Dermis blood vessel endothelial cell (primary cell): ENCODE data around the gene OTOGL. TPM values are rescaled to one million over a fixed set of nuclear protein-coding genes. Genes with fewer than 3 reads are reported as not detected.
"Not testable (repeated sequence)": the region's sequence is repeated elsewhere in the genome, so short reads cannot be mapped to it uniquely, and the experiment has no call there.

Source experiments
- DNase-seq: peaks from one replicate; pipeline ENCODE4 v3.0.0; 2010
- total RNA-seq: library from RNA; depleted of rRNA; stranded (reverse); fragments of >200 nt; gene quantifications from 2 replicates; pipeline ENCODE4 v1.2.3, GENCODE V29; 2014

Gene OTOGL
- total RNA-seq = 0.17 and 1.2 TPM in 2 replicates

GRCh38 chr12:80099259-80099658, at the start of gene OTOGL:
TSS of gene OTOGL (plus strand) at chr12:80099537. CDS start at chr12:80209432, 109,895 bp downstream.
- peak; percentile 32 for DNase-seq

- no peak for DNase-seq
Observed at GRCh38 chr12:80050236-80050635, 49.1 kb upstream of the OTOGL start.

GRCh38 chr12:80053051-80053790, 46.1 kb upstream of the OTOGL start:
- peak; percentile 68 for DNase-seq

- peak; percentile 65 for DNase-seq
Observed at GRCh38 chr12:80056232-80056631, 43.1 kb upstream of the OTOGL start.

- DNase-seq = peak; percentile 94
Observed at GRCh38 chr12:80056845-80057244, 42.5 kb upstream of the OTOGL start.

GRCh38 chr12:80058586-80058985, 40.8 kb upstream of the OTOGL start:
- DNase-seq = no peak

GRCh38 chr12:80059102-80059501, 40.2 kb upstream of the OTOGL start:
- DNase-seq = no peak

- no peak for DNase-seq
Observed at GRCh38 chr12:80059875-80060274, 39.5 kb upstream of the OTOGL start.

GRCh38 chr12:80064269-80064668, 35.1 kb upstream of the OTOGL start:
- no peak for DNase-seq

DNA sequence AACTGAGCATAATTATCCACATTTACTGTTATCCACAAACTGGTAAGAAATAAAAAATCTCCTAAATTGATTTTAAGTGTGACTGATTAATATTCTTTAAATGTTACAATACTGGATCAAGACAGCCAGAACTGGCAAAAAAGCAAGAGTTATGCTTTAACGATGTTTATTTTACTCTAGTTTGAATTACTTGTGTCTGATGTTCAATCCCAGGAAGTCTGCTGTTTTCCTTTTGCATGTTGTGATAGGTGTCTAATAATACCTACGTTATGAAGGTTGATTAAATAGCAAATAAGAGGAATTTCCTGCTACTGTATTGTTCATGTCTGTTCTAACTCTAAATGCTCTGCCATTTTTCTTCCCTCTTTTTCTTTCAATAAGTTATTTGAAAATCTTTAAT, 34.4 kb upstream of the OTOGL start:
- peak; percentile 61 for DNase-seq

- no peak for DNase-seq
Observed at GRCh38 chr12:80068173-80068572, 31.2 kb upstream of the OTOGL start.

DNA sequence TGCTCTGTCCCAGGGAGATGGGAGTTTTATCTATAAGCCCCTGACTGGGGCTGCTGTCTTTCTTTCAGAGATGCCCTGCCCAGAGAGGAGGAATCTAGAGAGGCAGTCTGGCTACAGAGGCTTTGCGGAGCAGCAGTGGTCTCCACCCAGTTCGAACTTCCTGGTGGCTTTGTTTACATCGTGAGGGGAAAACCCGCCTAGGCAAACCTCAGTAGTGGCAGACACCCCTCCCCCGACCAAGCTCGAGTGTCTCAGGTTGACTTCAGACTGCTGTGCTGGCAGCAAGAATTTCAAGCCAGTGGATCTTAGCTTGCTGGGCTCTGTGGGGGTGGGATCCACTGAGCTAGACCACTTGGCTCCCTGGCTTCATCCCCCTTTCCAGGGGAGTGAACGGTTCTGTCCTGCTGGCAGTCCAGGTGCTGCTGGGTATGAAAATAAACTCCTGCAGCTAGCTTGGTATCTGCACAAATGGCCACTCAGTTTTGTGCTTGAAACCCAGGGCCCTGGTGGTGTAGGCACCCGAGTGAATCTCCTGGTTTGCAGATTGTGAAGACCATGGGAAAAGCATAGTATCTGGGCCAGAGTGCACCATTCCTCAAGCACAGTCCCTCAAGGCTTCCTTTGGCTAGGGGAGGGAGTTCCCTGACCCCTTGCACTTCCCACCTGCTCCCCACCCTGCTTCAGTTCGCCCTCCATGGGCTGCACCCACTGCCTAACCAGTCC, 15.3 kb upstream of the OTOGL start:
- not testable (repeated sequence) for DNase-seq

- no peak for DNase-seq
Observed at GRCh38 chr12:80086025-80086424, 13.3 kb upstream of the OTOGL start.

- DNase-seq = no peak
Observed at GRCh38 chr12:80087486-80088213, 11.7 kb upstream of the OTOGL start.

- peak; percentile 84 for DNase-seq
Observed at GRCh38 chr12:80100591-80100990, 1.3 kb downstream of the OTOGL start.

DNA sequence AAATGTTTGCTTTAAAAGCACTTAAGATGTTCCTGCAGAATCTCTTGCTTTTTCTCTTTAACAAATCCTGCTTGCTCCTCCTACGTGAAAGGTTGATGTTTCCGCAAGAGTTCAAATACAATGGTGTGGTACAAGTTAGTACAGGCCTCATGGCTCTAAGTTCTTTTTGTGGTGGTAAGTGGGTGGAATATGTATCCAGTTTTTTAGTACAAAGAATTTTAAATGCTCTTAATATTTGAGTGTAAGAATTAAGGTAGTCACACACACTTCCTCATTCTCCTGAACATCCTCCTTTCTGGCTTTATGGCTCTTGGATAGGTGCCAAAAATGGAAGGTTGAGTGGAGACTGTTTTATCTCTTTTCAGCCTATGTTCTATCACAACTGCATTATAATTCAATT, 1.8 kb downstream of the OTOGL start:
- peak; percentile 58 for DNase-seq

- DNase-seq = no peak
Observed at GRCh38 chr12:80107221-80107620, 7.9 kb downstream of the OTOGL start.

- DNase-seq = no peak
Observed at GRCh38 chr12:80116735-80117134, 17.4 kb downstream of the OTOGL start.

- DNase-seq = peak; percentile 5
Observed at GRCh38 chr12:80118565-80119324, 19.4 kb downstream of the OTOGL start.

GRCh38 chr12:80120994-80121393, 21.7 kb downstream of the OTOGL start:
- no peak for DNase-seq

DNA sequence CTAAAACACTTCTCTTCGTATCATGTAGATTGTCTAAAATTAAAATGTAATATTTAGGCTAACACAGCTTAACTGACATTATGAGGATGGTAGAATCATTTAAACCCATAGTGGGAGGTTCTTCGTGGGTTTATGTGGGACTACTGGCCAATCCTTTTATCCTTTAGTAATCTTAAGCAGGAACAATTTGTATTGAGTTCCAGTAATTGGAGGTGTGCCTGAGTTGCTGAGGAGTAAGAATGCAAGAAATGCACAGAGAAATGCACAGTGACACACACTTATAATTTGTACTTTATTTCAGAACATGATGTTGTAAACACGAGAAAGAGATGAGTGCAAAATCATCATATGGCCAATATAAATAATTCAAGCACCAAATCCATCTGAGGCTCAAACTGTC, 22.3 kb downstream of the OTOGL start:
- no peak for DNase-seq

GRCh38 chr12:80129895-80130530, 30.7 kb downstream of the OTOGL start:
- no peak for DNase-seq
